GM12891 (cell line): Measurements from ENCODE around the gene STAP2.

Experiments used
- DNase-seq: peaks from one replicate; pipeline ENCODE4 v3.0.0; 2011; ENCODE audit warnings: low spot score; ENCODE audit not compliant: insufficient read length
- FAIRE-seq: peaks from 2 replicates; lab custom pipeline; 2011; peaks lifted over from hg19 to GRCh38; lab: Jason Lieb, UNC
- PAX5 ChIP-seq: IDR thresholded peaks from 2 replicates; pipeline ENCODE4 v1.6.1; 2011; ENCODE audit warnings: low read length, moderate library complexity, mild to moderate bottlenecking; ENCODE audit not compliant: insufficient read depth, severe bottlenecking
- POLR2A ChIP-seq: IDR thresholded peaks from 2 replicates; pipeline ENCODE4 v1.6.1; 2011; ENCODE audit warnings: low read depth, low read length, control low read depth
- POLR2AphosphoS5 ChIP-seq: IDR thresholded peaks from 2 replicates; pipeline ENCODE4 v1.6.1; 2011; ENCODE audit warnings: low read depth, low read length, control low read depth
- POU2F2 ChIP-seq: IDR thresholded peaks from 2 replicates; pipeline ENCODE4 v1.6.1; 2011; ENCODE audit warnings: low read depth, mild to moderate bottlenecking, control low read depth, low read length, moderate library complexity
- SPI1 ChIP-seq: IDR thresholded peaks from 2 replicates; pipeline ENCODE4 v1.6.1; 2011; ENCODE audit warnings: low read depth, low read length, control low read depth
- TAF1 ChIP-seq: IDR thresholded peaks from 2 replicates; pipeline ENCODE4 v1.6.1; 2011; ENCODE audit warnings: low read depth, low read length, control low read depth

The STAP2 gene

GRCh38 chr19:4318460-4318859 lies 20.2 kb downstream of the STAP2 start:
- TF ChIP-seq POLR2A (no peak), PAX5 (no peak), POU2F2 (no peak), TAF1 (no peak), SPI1 (no peak), POLR2AphosphoS5 (no peak)
- DNase-seq (no peak), FAIRE-seq (no peak)

- no peak for TF ChIP-seq POU2F2
- FAIRE-seq, result no peak
- no peak for DNase-seq
Measured at GRCh38 chr19:4316956-4317355, 21.7 kb downstream of the STAP2 start.

- no peak for DNase-seq
- TF ChIP-seq POLR2AphosphoS5, result no peak
- TF ChIP-seq SPI1, result no peak
- TF ChIP-seq POU2F2, result no peak
- no peak for TF ChIP-seq POLR2A
- no peak for TF ChIP-seq TAF1
- TF ChIP-seq PAX5, result no peak
- no peak for FAIRE-seq
Measured at GRCh38 chr19:4313847-4314490, 24.7 kb downstream of the STAP2 start.

GRCh38 chr19:4310247-4311121 lies 28.1 kb downstream of the STAP2 start:
- DNase-seq (no peak), FAIRE-seq (no peak)
- TF ChIP-seq TAF1 (no peak), SPI1 (no peak), POU2F2 (no peak), PAX5 (no peak), POLR2A (no peak), POLR2AphosphoS5 (no peak)

- DNase-seq, result no peak
- no peak for FAIRE-seq
- TF ChIP-seq POLR2AphosphoS5 (no peak), SPI1 (no peak), PAX5 (no peak), TAF1 (no peak), POLR2A (no peak), POU2F2 (no peak)
Measured at GRCh38 chr19:4305659-4306058, 33.0 kb downstream of the STAP2 start.

- FAIRE-seq (no peak), DNase-seq (no peak)
- TF ChIP-seq TAF1, result no peak
- TF ChIP-seq PAX5, result no peak
- no peak for TF ChIP-seq POLR2A
- no peak for TF ChIP-seq SPI1
- TF ChIP-seq POLR2AphosphoS5, result no peak
- no peak for TF ChIP-seq POU2F2
Measured at GRCh38 chr19:4305257-4305612, 33.4 kb downstream of the STAP2 start.

- peak; percentile 85 for FAIRE-seq
- no peak for TF ChIP-seq TAF1
- no peak for TF ChIP-seq PAX5
- TF ChIP-seq SPI1, result no peak
- no peak for TF ChIP-seq POU2F2
- no peak for TF ChIP-seq POLR2AphosphoS5
- no peak for TF ChIP-seq POLR2A
- DNase-seq, result peak; percentile 99
Measured at GRCh38 chr19:4304538-4305256, 33.9 kb downstream of the STAP2 start, which contains the start of gene FSD1. TSS of gene FSD1 (plus strand) at chr19:4304598. CDS start at chr19:4304747, 149 bp downstream.

GRCh38 chr19:4303819-4304537 lies 34.6 kb downstream of the STAP2 start:
- TF ChIP-seq POLR2AphosphoS5 (no peak), SPI1 (no peak), TAF1 (no peak), POLR2A (no peak), PAX5 (no peak), POU2F2 (no peak)
- no peak for FAIRE-seq
- DNase-seq, result no peak

GRCh38 chr19:4302243-4302640 lies 36.4 kb downstream of the STAP2 start, which contains the start of gene TMIGD2:
TSS of gene TMIGD2 (minus strand) at chr19:4302389. CDS start at chr19:4302385, 4 bp downstream.
- DNase-seq (no peak), FAIRE-seq (no peak)
- TF ChIP-seq POLR2AphosphoS5 (no peak), POLR2A (no peak), TAF1 (no peak), POU2F2 (no peak), SPI1 (no peak), PAX5 (no peak)
